ENCODE measurements around the gene ARID5B. TPM values are rescaled to one million over a fixed set of nuclear protein-coding genes. Genes with fewer than 3 reads are reported as not detected.

The ARID5B gene
- total RNA-seq, 1 experiment from 2014 or later = 2.3 TPM

DNA sequence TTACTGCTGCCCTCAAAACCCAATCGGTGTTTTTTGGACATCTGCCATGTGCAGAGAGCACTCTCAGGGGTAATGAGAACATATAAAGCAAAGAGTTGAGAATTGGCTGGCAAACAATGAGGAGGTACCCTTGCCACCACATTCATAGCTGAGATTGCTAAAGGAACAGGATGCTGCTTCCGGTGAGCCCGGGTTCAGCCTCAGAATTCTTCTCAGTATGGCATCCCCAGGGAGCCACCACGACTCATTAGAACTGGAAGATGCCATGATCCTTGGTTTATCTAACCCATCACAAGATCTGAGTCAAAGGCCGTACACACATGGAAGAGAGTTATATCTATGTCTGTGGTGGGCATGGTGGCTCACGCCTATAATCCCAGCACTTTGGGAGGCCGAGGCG is 174.4 kb downstream of the ARID5B start:
- CTCF ChIA-PET = no interaction called here
- H3K9me3 Mint-ChIP-seq = no peaks in the 10 kb centered on the region
- ATAC-seq = no peak
- H3K27me3 Mint-ChIP-seq (ENCODE audit: low read depth) = no peaks in the 10 kb centered on the region
- POLR2A ChIA-PET = no interaction called here
- TF ChIP-seq, protein P1, sequence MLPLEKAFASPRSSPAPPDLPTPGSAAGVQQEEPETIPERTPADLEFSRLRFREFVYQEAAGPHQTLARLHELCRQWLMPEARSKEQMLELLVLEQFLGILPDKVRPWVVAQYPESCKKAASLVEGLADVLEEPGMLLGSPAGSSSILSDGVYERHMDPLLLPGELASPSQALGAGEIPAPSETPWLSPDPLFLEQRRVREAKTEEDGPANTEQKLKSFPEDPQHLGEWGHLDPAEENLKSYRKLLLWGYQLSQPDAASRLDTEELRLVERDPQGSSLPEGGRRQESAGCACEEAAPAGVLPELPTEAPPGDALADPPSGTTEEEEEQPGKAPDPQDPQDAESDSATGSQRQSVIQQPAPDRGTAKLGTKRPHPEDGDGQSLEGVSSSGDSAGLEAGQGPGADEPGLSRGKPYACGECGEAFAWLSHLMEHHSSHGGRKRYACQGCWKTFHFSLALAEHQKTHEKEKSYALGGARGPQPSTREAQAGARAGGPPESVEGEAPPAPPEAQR (CRISPR knock-in tag; IDR thresholded peaks at IDR 0.05) = no peak
- H3K36me3 Mint-ChIP-seq = no peaks in the 10 kb centered on the region
- DNase-seq (ENCODE audit: low spot score) = no peak
- no peak overlapping the region for H3K4me3 Mint-ChIP-seq
- no peak overlapping the region for H3K27ac Mint-ChIP-seq
- 0 out of 2 replicates have a peak, but pooled peaks cover 8% of the 10 kb centered on the region for H3K4me1 Mint-ChIP-seq

DNA sequence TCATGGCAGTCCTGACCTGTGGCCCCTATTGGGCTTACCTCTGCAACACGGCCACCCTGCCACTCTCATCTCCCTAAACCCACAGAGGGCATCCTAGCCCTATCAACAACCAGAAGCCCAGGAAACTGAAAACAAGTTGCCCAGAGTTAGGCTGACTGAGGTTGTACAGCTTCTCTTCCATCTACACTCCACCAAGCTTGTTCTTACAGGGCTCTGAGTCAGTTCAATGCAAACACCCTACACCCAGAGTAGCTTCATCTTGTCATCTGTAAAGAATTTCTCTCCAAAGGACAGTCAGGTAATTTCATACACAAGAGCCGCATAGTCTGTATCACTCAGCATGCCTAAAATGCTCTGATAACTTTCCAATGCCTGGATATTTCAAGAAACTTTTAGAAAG is 175.4 kb downstream of the ARID5B start:
- ATAC-seq (peak; percentile 71), DNase-seq (ENCODE audit: low spot score) (no peak)
- Mint-ChIP-seq H3K4me3 (no peak overlapping the region), H3K27me3 (ENCODE audit: low read depth) (no peaks in the 10 kb centered on the region), H3K27ac (no peak overlapping the region; the same call in 1 of the 2 replicates), H3K36me3 (no peaks in the 10 kb centered on the region), H3K9me3 (no peaks in the 10 kb centered on the region), H3K4me1 (0 out of 2 replicates have a peak, but pooled peaks cover 4% of the 10 kb centered on the region)
- POLR2A ChIA-PET = no interaction called here
- CTCF ChIA-PET = no interaction called here
- TF ChIP-seq JAZF1 (CRISPR knock-in tag; IDR thresholded peaks at IDR 0.05) (no peak), SMAD3 (CRISPR knock-in tag; IDR thresholded peaks at IDR 0.05; ENCODE audit: borderline replicate concordance) (no peak), TP53 (CRISPR knock-in tag; IDR thresholded peaks at IDR 0.05) (no peak)
- TF ChIP-seq, protein P2, sequence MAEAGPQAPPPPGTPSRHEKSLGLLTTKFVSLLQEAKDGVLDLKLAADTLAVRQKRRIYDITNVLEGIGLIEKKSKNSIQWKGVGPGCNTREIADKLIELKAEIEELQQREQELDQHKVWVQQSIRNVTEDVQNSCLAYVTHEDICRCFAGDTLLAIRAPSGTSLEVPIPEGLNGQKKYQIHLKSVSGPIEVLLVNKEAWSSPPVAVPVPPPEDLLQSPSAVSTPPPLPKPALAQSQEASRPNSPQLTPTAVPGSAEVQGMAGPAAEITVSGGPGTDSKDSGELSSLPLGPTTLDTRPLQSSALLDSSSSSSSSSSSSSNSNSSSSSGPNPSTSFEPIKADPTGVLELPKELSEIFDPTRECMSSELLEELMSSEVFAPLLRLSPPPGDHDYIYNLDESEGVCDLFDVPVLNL (CRISPR knock-in tag; IDR thresholded peaks at IDR 0.05; ENCODE audit: borderline replicate concordance, low read depth) = no peak

DNA sequence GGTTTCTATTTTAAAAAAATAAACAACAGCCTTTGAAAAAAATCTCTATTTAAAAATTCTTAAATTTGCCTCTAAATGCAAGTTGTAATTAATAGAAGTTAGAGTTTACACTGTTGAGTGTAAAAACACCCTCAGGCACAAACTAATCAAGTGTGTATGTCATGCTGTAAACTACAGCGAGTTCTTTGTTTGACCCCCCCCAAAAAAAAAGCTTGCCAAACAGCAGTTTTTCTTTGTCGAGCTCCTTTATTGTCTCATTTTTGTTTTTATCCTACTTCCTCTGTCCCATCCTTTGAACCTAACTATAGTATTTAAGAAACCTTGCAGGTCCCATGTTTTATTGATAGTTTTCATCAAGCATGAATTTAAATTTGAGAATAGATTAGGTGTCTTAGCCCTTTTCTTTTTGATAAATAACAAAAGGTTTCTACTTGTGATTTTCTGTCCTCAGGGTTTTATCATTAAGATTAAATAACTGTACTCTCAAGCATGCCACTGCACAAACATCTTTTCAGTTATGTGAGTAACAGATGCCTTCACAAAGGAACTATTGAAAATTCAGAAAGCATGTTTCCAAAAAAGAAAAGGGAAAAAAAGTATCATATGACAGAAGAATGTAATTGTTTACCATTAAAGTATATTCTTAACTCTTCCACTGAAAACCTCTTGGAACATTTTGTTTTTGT is 176.0 kb downstream of the ARID5B start:
- Mint-ChIP-seq H3K4me1 (no peaks in the 10 kb centered on the region), H3K27me3 (ENCODE audit: low read depth) (no peaks in the 10 kb centered on the region), H3K9me3 (no peaks in the 10 kb centered on the region), H3K27ac (no peak overlapping the region), H3K36me3 (no peaks in the 10 kb centered on the region), H3K4me3 (no peak overlapping the region)
- ChIA-PET CTCF (no interaction called here), POLR2A (no interaction called here)
- DNase-seq (ENCODE audit: low spot score) (no peak), ATAC-seq (no peak)
- TF ChIP-seq PRRX2 (CRISPR knock-in tag; IDR thresholded peaks at IDR 0.05) (no peak), RORB (CRISPR knock-in tag; IDR thresholded peaks at IDR 0.05) (no peak), HMGA2 (CRISPR knock-in tag; IDR thresholded peaks at IDR 0.05) (no peak), ZNF423 (CRISPR knock-in tag; IDR thresholded peaks at IDR 0.05) (no peak), ESRRA (CRISPR knock-in tag; IDR thresholded peaks at IDR 0.05; ENCODE audit: borderline replicate concordance) (no peak), FOXJ3 (CRISPR knock-in tag; IDR thresholded peaks at IDR 0.05; ENCODE audit: borderline replicate concordance) (no peak), FOXK1 (CRISPR knock-in tag; IDR thresholded peaks at IDR 0.05) (no peak), ZNF416 (CRISPR knock-in tag; IDR thresholded peaks at IDR 0.05) (no peak)
- TF ChIP-seq, protein P3, sequence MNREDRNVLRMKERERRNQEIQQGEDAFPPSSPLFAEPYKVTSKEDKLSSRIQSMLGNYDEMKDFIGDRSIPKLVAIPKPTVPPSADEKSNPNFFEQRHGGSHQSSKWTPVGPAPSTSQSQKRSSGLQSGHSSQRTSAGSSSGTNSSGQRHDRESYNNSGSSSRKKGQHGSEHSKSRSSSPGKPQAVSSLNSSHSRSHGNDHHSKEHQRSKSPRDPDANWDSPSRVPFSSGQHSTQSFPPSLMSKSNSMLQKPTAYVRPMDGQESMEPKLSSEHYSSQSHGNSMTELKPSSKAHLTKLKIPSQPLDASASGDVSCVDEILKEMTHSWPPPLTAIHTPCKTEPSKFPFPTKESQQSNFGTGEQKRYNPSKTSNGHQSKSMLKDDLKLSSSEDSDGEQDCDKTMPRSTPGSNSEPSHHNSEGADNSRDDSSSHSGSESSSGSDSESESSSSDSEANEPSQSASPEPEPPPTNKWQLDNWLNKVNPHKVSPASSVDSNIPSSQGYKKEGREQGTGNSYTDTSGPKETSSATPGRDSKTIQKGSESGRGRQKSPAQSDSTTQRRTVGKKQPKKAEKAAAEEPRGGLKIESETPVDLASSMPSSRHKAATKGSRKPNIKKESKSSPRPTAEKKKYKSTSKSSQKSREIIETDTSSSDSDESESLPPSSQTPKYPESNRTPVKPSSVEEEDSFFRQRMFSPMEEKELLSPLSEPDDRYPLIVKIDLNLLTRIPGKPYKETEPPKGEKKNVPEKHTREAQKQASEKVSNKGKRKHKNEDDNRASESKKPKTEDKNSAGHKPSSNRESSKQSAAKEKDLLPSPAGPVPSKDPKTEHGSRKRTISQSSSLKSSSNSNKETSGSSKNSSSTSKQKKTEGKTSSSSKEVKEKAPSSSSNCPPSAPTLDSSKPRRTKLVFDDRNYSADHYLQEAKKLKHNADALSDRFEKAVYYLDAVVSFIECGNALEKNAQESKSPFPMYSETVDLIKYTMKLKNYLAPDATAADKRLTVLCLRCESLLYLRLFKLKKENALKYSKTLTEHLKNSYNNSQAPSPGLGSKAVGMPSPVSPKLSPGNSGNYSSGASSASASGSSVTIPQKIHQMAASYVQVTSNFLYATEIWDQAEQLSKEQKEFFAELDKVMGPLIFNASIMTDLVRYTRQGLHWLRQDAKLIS (CRISPR knock-in tag; IDR thresholded peaks at IDR 0.05; ENCODE audit: borderline replicate concordance) = no peak
- TF ChIP-seq, protein P4, sequence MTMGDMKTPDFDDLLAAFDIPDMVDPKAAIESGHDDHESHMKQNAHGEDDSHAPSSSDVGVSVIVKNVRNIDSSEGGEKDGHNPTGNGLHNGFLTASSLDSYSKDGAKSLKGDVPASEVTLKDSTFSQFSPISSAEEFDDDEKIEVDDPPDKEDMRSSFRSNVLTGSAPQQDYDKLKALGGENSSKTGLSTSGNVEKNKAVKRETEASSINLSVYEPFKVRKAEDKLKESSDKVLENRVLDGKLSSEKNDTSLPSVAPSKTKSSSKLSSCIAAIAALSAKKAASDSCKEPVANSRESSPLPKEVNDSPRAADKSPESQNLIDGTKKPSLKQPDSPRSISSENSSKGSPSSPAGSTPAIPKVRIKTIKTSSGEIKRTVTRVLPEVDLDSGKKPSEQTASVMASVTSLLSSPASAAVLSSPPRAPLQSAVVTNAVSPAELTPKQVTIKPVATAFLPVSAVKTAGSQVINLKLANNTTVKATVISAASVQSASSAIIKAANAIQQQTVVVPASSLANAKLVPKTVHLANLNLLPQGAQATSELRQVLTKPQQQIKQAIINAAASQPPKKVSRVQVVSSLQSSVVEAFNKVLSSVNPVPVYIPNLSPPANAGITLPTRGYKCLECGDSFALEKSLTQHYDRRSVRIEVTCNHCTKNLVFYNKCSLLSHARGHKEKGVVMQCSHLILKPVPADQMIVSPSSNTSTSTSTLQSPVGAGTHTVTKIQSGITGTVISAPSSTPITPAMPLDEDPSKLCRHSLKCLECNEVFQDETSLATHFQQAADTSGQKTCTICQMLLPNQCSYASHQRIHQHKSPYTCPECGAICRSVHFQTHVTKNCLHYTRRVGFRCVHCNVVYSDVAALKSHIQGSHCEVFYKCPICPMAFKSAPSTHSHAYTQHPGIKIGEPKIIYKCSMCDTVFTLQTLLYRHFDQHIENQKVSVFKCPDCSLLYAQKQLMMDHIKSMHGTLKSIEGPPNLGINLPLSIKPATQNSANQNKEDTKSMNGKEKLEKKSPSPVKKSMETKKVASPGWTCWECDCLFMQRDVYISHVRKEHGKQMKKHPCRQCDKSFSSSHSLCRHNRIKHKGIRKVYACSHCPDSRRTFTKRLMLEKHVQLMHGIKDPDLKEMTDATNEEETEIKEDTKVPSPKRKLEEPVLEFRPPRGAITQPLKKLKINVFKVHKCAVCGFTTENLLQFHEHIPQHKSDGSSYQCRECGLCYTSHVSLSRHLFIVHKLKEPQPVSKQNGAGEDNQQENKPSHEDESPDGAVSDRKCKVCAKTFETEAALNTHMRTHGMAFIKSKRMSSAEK (CRISPR knock-in tag; IDR thresholded peaks at IDR 0.05; ENCODE audit: borderline replicate concordance) = no peak
- TF ChIP-seq, protein P5, sequence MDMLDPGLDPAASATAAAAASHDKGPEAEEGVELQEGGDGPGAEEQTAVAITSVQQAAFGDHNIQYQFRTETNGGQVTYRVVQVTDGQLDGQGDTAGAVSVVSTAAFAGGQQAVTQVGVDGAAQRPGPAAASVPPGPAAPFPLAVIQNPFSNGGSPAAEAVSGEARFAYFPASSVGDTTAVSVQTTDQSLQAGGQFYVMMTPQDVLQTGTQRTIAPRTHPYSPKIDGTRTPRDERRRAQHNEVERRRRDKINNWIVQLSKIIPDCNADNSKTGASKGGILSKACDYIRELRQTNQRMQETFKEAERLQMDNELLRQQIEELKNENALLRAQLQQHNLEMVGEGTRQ (CRISPR knock-in tag; IDR thresholded peaks at IDR 0.05) = no peak
- TF ChIP-seq, protein P6, sequence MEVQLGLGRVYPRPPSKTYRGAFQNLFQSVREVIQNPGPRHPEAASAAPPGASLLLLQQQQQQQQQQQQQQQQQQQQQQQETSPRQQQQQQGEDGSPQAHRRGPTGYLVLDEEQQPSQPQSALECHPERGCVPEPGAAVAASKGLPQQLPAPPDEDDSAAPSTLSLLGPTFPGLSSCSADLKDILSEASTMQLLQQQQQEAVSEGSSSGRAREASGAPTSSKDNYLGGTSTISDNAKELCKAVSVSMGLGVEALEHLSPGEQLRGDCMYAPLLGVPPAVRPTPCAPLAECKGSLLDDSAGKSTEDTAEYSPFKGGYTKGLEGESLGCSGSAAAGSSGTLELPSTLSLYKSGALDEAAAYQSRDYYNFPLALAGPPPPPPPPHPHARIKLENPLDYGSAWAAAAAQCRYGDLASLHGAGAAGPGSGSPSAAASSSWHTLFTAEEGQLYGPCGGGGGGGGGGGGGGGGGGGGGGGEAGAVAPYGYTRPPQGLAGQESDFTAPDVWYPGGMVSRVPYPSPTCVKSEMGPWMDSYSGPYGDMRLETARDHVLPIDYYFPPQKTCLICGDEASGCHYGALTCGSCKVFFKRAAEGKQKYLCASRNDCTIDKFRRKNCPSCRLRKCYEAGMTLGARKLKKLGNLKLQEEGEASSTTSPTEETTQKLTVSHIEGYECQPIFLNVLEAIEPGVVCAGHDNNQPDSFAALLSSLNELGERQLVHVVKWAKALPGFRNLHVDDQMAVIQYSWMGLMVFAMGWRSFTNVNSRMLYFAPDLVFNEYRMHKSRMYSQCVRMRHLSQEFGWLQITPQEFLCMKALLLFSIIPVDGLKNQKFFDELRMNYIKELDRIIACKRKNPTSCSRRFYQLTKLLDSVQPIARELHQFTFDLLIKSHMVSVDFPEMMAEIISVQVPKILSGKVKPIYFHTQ (CRISPR knock-in tag; IDR thresholded peaks at IDR 0.05) = no peak

All from WTC11 (cell line).